Measurements from ENCODE around the gene ITPKB.
"Not testable (repeated sequence)": the region's sequence is repeated elsewhere in the genome, so short reads cannot be mapped to it uniquely, and the experiment has no call there.

Gene ITPKB

GRCh38 chr1:226617109-226617508 lies 122.0 kb downstream of the ITPKB start:
- DNase-seq = no peak

GRCh38 chr1:226616636-226617035 lies 122.4 kb downstream of the ITPKB start:
- DNase-seq = no peak

GRCh38 chr1:226615876-226616275 lies 123.2 kb downstream of the ITPKB start:
- DNase-seq = no peak

GRCh38 chr1:226611980-226612379 lies 127.1 kb downstream of the ITPKB start:
- DNase-seq = not testable (repeated sequence)

- no peak for DNase-seq
Observed at GRCh38 chr1:226611301-226611700, 127.8 kb downstream of the ITPKB start.

- DNase-seq = no peak
Observed at GRCh38 chr1:226610671-226611070, 128.4 kb downstream of the ITPKB start.

GRCh38 chr1:226609836-226610455 lies 129.1 kb downstream of the ITPKB start:
- no peak for DNase-seq

- DNase-seq = peak; percentile 77
Observed at GRCh38 chr1:226608699-226609505, 130.2 kb downstream of the ITPKB start.

GRCh38 chr1:226607821-226608220 lies 131.3 kb downstream of the ITPKB start:
- DNase-seq = no peak

- no peak for DNase-seq
Observed at GRCh38 chr1:226607268-226607660, 131.8 kb downstream of the ITPKB start.

GRCh38 chr1:226606311-226607267 lies 132.5 kb downstream of the ITPKB start:
- no peak for DNase-seq

GRCh38 chr1:226605318-226605950 lies 133.6 kb downstream of the ITPKB start:
- DNase-seq = no peak

- DNase-seq = no peak
Observed at GRCh38 chr1:226604560-226605317, 134.3 kb downstream of the ITPKB start.

GRCh38 chr1:226603858-226604559 lies 135.1 kb downstream of the ITPKB start:
- DNase-seq = no peak

- DNase-seq = no peak
Observed at GRCh38 chr1:226603022-226603857, 135.8 kb downstream of the ITPKB start.

GRCh38 chr1:226602186-226603021 lies 136.7 kb downstream of the ITPKB start:
- DNase-seq = no peak

GRCh38 chr1:226601456-226601855 lies 137.6 kb downstream of the ITPKB start:
- DNase-seq = no peak

- no peak for DNase-seq
Observed at GRCh38 chr1:226600254-226600653, 138.8 kb downstream of the ITPKB start.

GRCh38 chr1:226599636-226600238 lies 139.3 kb downstream of the ITPKB start:
- DNase-seq = no peak
